ENCODE results near the gene JMJD1C. TPM values are rescaled to one million over a fixed set of nuclear protein-coding genes. Genes with fewer than 3 reads are reported as not detected.

JMJD1C gene
- polyA plus RNA-seq, 2 donors, result 22.0 to 49.1 TPM

DNA sequence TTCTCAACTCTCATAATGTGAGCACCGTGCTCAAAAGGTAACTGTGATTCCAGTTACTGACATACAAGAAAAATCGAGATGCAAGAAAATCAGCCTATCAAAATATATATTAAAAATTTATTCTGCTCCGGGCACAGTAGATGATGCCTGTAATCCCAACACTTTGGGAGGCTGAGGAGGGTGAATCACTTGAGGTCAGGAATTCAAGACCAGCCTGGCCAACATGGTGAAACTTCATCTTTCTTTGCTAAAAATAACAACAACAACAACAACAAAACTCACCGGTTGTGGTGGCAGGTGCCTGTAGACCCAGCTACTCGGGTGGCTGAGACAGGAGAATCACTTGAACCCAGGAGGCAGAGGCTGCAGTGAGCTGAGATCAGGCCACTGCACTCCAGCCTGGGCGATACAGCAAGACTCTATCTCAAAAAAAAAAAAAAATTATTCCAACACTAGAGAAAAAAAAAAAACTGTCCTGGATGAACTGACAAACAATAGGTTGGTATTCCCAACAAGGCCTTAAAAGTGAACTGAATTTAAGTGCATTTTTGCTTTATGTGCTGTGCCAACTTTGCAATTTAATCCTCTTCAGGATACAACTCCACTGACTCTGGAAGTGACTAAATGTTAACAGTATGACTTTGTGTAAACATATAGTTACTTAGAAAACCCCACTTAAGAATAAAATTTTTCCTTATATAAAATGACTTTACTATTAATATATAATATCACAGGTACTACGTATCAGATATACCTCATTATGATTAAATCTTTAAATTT is 51.1 kb downstream of the JMJD1C start:
- 90 to 91% methylated on average over 7 of the region's 7 CpGs for WGBS, 2 donors
- H3K4me1 ChIP-seq (ENCODE audit: control insufficient read depth in 2 of 2, insufficient read depth in 2 of 2, low read length in 1 of 2), result no peaks in the 10 kb centered on the region
- H3K9me3 ChIP-seq (ENCODE audit: control insufficient read depth in 2 of 2, insufficient read depth in 1 of 2, low read depth in 1 of 2, low read length in 1 of 2), result no peaks in the 10 kb centered on the region
- no peaks in the 10 kb centered on the region for H3K36me3 ChIP-seq (ENCODE audit: control insufficient read depth in 2 of 2, insufficient read depth in 2 of 2, low read length in 1 of 2)
- H3K4me3 ChIP-seq (ENCODE audit: low read depth in 1 of 2, low read length in 2 of 2), result no peak overlapping the region
- no peaks in the 10 kb centered on the region for H3K27me3 ChIP-seq (ENCODE audit: control insufficient read depth in 1 of 2, insufficient read depth in 2 of 2, low read length in 2 of 2)
- H3K27ac ChIP-seq (ENCODE audit: low read depth in 2 of 2, low read length in 1 of 2), result no peak overlapping the region

DNA sequence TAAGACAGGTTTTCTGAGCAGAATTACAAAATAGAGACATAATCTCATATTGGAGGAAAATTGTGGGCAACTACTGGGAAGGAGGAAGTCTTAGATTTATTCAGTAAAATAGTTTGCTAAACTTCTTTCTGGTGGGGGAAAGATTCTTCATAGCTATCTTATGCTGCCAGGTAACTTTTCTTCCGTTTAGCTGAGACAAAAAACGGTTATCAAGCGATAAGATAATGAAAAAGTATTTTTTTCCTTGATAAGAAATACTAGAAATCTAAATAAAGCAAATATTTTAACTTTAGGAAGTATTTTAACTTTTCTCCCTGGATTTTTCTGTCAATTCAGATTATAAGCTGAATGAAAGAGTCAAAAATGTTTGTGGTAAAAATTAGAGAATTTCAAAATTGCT is 52.3 kb downstream of the JMJD1C start:
- H3K9me3 ChIP-seq (ENCODE audit: control insufficient read depth in 2 of 2, insufficient read depth in 1 of 2, low read depth in 1 of 2, low read length in 1 of 2), result no peaks in the 10 kb centered on the region
- no peak overlapping the region for H3K27ac ChIP-seq (ENCODE audit: low read depth in 2 of 2, low read length in 1 of 2)
- 65 to 95% methylated on average over 3 of the region's 3 CpGs for WGBS, 2 donors
- H3K4me1 ChIP-seq (ENCODE audit: control insufficient read depth in 2 of 2, insufficient read depth in 2 of 2, low read length in 1 of 2), result no peaks in the 10 kb centered on the region
- H3K36me3 ChIP-seq (ENCODE audit: control insufficient read depth in 2 of 2, insufficient read depth in 2 of 2, low read length in 1 of 2), result no peaks in the 10 kb centered on the region
- no peak overlapping the region for H3K4me3 ChIP-seq (ENCODE audit: low read depth in 1 of 2, low read length in 2 of 2)
- no peaks in the 10 kb centered on the region for H3K27me3 ChIP-seq (ENCODE audit: control insufficient read depth in 1 of 2, insufficient read depth in 2 of 2, low read length in 2 of 2)

DNA sequence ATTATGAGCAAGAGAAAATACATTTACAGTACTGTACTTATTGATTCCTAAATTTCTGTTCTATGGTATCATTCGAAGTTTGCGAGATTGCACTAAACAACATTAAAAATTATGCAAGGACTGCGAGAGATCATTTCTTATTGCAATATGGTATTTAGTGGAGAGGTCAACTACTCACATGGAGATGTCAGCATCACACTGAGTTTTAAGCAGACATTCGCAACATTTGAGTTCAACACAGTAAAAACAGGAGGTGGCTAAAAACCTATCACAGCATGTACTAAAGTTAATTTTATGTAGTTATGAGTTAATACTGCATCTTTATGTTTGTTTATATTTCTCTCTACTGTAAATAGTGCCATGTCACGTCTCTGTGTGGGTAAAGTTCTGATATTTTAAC is 53.5 kb downstream of the JMJD1C start:
- WGBS, 2 donors, result 97% methylated on average over 5 of the region's 5 CpGs

DNA sequence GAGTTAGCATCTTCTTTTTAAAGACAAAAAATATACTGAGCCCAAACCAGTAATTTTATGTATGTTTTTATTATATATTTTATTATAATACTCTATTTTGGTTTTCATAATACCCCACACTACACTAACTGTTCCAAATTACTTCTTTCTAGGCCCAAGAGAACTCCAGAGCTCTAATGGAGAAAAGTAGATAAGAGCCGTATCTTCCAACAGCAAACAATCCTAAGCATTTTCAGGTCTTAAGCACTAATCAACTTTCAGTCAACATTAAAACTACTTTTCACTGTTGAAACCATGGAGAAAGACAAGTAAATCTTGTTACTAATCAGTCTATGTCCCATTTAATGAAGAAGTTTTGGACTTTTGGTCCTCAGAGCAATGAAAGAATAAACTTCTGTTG is 55.1 kb downstream of the JMJD1C start:
- Histone ChIP-seq H3K9me3 (ENCODE audit: control insufficient read depth in 2 of 2, insufficient read depth in 1 of 2, low read depth in 1 of 2, low read length in 1 of 2) (no peaks in the 10 kb centered on the region), H3K27ac (ENCODE audit: low read depth in 2 of 2, low read length in 1 of 2) (no peak overlapping the region), H3K4me3 (ENCODE audit: low read depth in 1 of 2, low read length in 2 of 2) (no peak overlapping the region), H3K27me3 (ENCODE audit: control insufficient read depth in 1 of 2, insufficient read depth in 2 of 2, low read length in 2 of 2) (no peaks in the 10 kb centered on the region), H3K36me3 (ENCODE audit: control insufficient read depth in 2 of 2, insufficient read depth in 2 of 2, low read length in 1 of 2) (no peaks in the 10 kb centered on the region), H3K4me1 (ENCODE audit: control insufficient read depth in 2 of 2, insufficient read depth in 2 of 2, low read length in 1 of 2) (no peaks in the 10 kb centered on the region)
- WGBS, 2 donors, result 82 to 91% methylated on average over 1 of the region's 1 CpG

More for the DNA sequence above, 53.5 kb downstream of the JMJD1C start:
- Histone ChIP-seq H3K36me3 (ENCODE audit: control insufficient read depth in 2 of 2, insufficient read depth in 2 of 2, low read length in 1 of 2) (no peaks in the 10 kb centered on the region), H3K27me3 (ENCODE audit: control insufficient read depth in 1 of 2, insufficient read depth in 2 of 2, low read length in 2 of 2) (no peaks in the 10 kb centered on the region), H3K4me3 (ENCODE audit: low read depth in 1 of 2, low read length in 2 of 2) (no peak overlapping the region), H3K9me3 (ENCODE audit: control insufficient read depth in 2 of 2, insufficient read depth in 1 of 2, low read depth in 1 of 2, low read length in 1 of 2) (no peaks in the 10 kb centered on the region), H3K27ac (ENCODE audit: low read depth in 2 of 2, low read length in 1 of 2) (no peak overlapping the region), H3K4me1 (ENCODE audit: control insufficient read depth in 2 of 2, insufficient read depth in 2 of 2, low read length in 1 of 2) (no peaks in the 10 kb centered on the region)

DNA sequence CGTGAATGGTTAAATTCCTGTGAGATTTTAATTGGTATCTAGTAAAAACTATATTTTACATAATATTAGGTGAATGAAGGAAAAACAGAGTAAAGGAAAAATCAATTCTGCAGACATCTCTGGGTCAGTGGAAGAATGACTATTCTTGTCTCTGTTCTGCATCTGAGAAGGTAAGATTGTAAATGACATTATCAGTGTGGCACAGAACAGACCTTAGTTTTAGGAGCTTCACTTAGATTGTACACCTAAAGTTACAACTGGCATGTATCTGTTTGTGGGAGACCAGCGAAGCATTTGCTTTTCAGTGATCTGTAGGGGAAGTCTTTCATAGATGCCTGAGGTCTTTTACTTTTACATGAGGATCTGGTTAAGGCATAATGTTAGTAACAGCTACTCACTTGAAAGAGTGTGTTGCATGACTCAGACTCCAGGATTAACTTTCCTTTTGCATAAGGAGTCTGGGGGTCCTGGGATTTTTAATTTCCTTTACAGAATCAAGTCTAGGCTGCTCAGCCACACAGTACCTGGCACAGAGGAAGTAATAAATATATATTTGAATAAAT is 56.2 kb downstream of the JMJD1C start:
- Histone ChIP-seq H3K36me3 (ENCODE audit: control insufficient read depth in 2 of 2, insufficient read depth in 2 of 2, low read length in 1 of 2) (no peaks in the 10 kb centered on the region), H3K9me3 (ENCODE audit: control insufficient read depth in 2 of 2, insufficient read depth in 1 of 2, low read depth in 1 of 2, low read length in 1 of 2) (no peaks in the 10 kb centered on the region), H3K27me3 (ENCODE audit: control insufficient read depth in 1 of 2, insufficient read depth in 2 of 2, low read length in 2 of 2) (no peaks in the 10 kb centered on the region), H3K27ac (ENCODE audit: low read depth in 2 of 2, low read length in 1 of 2) (no peak overlapping the region), H3K4me1 (ENCODE audit: control insufficient read depth in 2 of 2, insufficient read depth in 2 of 2, low read length in 1 of 2) (no peaks in the 10 kb centered on the region), H3K4me3 (ENCODE audit: low read depth in 1 of 2, low read length in 2 of 2) (no peak overlapping the region)
- WGBS, 2 donors, result 86 to 91% methylated on average over 2 of the region's 2 CpGs

DNA sequence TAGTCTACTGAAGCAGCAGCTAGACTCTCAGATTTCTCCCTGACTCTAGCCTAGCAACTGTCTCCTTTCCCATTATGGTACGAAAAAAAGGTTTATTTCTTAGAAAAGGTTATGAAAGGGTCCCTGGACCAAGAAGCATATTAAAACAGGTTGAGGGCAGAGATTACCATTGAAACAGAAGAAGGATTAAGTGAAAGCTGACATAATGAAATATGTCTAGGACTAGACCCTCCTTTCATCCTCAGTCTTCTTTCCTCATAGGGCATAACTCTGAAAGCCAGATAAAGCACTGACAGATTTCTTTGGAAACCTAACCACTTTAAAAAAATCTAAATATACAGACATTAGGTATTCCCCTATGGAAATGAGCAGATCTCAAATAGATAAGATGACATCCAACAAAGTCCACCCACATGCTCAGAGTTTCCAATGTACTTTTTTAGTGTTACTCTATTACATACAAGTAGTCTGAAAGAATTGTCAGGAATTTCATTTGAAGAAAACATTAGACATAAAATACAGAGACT is 58.6 kb downstream of the JMJD1C start:
- no peaks in the 10 kb centered on the region for H3K36me3 ChIP-seq (ENCODE audit: control insufficient read depth in 2 of 2, insufficient read depth in 2 of 2, low read length in 1 of 2)
- H3K27ac ChIP-seq (ENCODE audit: low read depth in 2 of 2, low read length in 1 of 2), result no peak overlapping the region
- H3K4me3 ChIP-seq (ENCODE audit: low read depth in 1 of 2, low read length in 2 of 2), result no peak overlapping the region
- H3K4me1 ChIP-seq (ENCODE audit: control insufficient read depth in 2 of 2, insufficient read depth in 2 of 2, low read length in 1 of 2), result no peaks in the 10 kb centered on the region
- no peaks in the 10 kb centered on the region for H3K9me3 ChIP-seq (ENCODE audit: control insufficient read depth in 2 of 2, insufficient read depth in 1 of 2, low read depth in 1 of 2, low read length in 1 of 2)
- WGBS, 2 donors, result 93 to 95% methylated on average over 1 of the region's 1 CpG
- H3K27me3 ChIP-seq (ENCODE audit: control insufficient read depth in 1 of 2, insufficient read depth in 2 of 2, low read length in 2 of 2), result no peaks in the 10 kb centered on the region

DNA sequence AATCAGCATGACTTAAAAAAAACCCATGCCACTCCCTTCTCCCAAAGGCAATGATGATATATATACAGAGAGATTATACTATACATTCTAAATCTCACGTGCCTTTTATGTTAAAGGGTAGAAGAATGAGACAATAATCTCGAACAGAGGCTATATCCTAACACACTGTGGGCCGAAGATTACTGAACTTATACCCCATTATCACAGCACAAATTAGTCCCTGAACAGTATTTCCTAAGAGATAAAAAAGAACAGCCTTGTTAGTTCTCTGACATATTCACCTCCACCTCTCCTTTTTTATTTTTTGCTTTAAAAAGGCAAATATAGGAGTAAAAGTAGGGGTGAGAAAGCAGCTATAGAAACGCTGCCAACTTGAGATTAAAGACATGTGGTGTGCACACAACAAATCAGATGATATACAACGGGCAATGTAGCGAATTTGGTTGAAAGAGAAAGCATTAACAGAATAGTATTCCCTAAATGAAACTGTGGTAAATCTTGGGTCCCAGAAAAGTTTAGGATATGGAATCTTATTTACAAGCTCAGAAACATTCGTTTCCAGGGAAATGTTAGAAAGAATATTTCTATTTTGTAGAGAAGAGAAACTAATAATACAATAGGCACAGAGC is 69.5 kb downstream of the JMJD1C start:
- no peaks in the 10 kb centered on the region for H3K27me3 ChIP-seq (ENCODE audit: control insufficient read depth in 1 of 2, insufficient read depth in 2 of 2, low read length in 2 of 2)
- no peaks in the 10 kb centered on the region for H3K36me3 ChIP-seq (ENCODE audit: control insufficient read depth in 2 of 2, insufficient read depth in 2 of 2, low read length in 1 of 2)
- H3K4me3 ChIP-seq (ENCODE audit: low read depth in 1 of 2, low read length in 2 of 2), result no peak overlapping the region
- no peak overlapping the region for H3K27ac ChIP-seq (ENCODE audit: low read depth in 2 of 2, low read length in 1 of 2)
- no peaks in the 10 kb centered on the region for H3K9me3 ChIP-seq (ENCODE audit: control insufficient read depth in 2 of 2, insufficient read depth in 1 of 2, low read depth in 1 of 2, low read length in 1 of 2)
- no peaks in the 10 kb centered on the region for H3K4me1 ChIP-seq (ENCODE audit: control insufficient read depth in 2 of 2, insufficient read depth in 2 of 2, low read length in 1 of 2)
- 49 to 53% methylated on average over 7 of the region's 7 CpGs for WGBS, 2 donors

DNA sequence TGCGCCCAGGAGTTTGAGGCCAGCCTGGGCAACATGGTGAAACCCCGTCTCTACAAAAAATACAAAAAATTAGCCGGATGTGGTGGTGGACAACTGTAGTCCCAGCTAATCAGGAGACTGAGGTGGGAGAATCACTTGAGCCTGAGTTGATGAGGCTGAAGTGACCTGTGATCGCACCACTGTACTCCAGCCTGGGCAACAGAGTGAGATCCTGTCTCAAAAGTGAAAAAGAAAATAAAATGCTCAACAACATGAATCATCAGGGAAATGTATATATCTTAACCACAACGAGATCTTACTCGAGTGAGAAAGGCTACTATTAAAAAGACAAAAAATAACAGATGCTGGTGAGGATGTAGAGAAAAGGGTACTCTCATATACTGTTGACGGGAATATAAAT is 72.7 kb downstream of the JMJD1C start:
- Histone ChIP-seq H3K4me1 (ENCODE audit: control insufficient read depth in 2 of 2, insufficient read depth in 2 of 2, low read length in 1 of 2) (no peaks in the 10 kb centered on the region), H3K9me3 (ENCODE audit: control insufficient read depth in 2 of 2, insufficient read depth in 1 of 2, low read depth in 1 of 2, low read length in 1 of 2) (no peaks in the 10 kb centered on the region), H3K27me3 (ENCODE audit: control insufficient read depth in 1 of 2, insufficient read depth in 2 of 2, low read length in 2 of 2) (no peaks in the 10 kb centered on the region), H3K27ac (ENCODE audit: low read depth in 2 of 2, low read length in 1 of 2) (no peak overlapping the region), H3K36me3 (ENCODE audit: control insufficient read depth in 2 of 2, insufficient read depth in 2 of 2, low read length in 1 of 2) (no peaks in the 10 kb centered on the region), H3K4me3 (ENCODE audit: low read depth in 1 of 2, low read length in 2 of 2) (no peak overlapping the region)
- 93% methylated on average over 7 of the region's 7 CpGs for WGBS, 2 donors

DNA sequence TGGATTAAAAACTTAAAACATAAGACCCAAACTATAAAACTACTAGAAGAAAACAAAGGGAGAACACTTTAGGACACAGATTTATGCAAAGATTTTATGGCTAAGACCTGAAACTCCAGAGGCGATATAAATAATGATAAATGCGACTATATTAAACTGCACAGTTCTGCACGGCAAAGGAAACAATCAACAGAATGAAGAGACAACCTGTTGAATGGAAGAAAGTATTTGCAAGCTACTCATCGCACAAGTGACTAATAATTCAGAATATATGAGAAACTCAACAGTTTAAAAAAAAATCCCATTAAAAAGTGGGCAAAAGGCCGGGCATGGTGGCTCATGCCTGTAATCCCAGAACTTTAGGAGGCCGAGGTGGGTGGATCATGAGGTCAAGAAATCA is 73.6 kb downstream of the JMJD1C start:
- 97 to 99% methylated on average over 6 of the region's 6 CpGs for WGBS, 2 donors
- Histone ChIP-seq H3K36me3 (ENCODE audit: control insufficient read depth in 2 of 2, insufficient read depth in 2 of 2, low read length in 1 of 2) (no peaks in the 10 kb centered on the region), H3K4me3 (ENCODE audit: low read depth in 1 of 2, low read length in 2 of 2) (no peak overlapping the region), H3K27me3 (ENCODE audit: control insufficient read depth in 1 of 2, insufficient read depth in 2 of 2, low read length in 2 of 2) (no peaks in the 10 kb centered on the region), H3K9me3 (ENCODE audit: control insufficient read depth in 2 of 2, insufficient read depth in 1 of 2, low read depth in 1 of 2, low read length in 1 of 2) (no peaks in the 10 kb centered on the region), H3K27ac (ENCODE audit: low read depth in 2 of 2, low read length in 1 of 2) (no peak overlapping the region), H3K4me1 (ENCODE audit: control insufficient read depth in 2 of 2, insufficient read depth in 2 of 2, low read length in 1 of 2) (no peaks in the 10 kb centered on the region)

Measured in esophagus (tissue), 2 donors.